Stimulated activated CD4-positive, alpha-beta T cell treated with anti-CD3 and anti-CD28 coated beads, Interleukin-2, amount 100 ng/mL, for 24 hours (primary cell): Measurements from ENCODE around the gene NTRK2.
"Not testable (repeated sequence)": the region's sequence is repeated elsewhere in the genome, so short reads cannot be mapped to it uniquely, and the experiment has no call there.

Experiments used
- DNase-seq, 2 donors: peaks; one replicate each; pipeline ENCODE4 v3.0.0-alpha.2; 2020

Gene NTRK2

GRCh38 chr9:85040821-85041465, 371.4 kb downstream of the NTRK2 start:
- DNase-seq = no peak

- no peak for DNase-seq
Observed at GRCh38 chr9:85041466-85042137, 372.1 kb downstream of the NTRK2 start.

GRCh38 chr9:85042981-85043647, 373.6 kb downstream of the NTRK2 start:
- DNase-seq = no peak

- DNase-seq = no peak
Observed at GRCh38 chr9:85045271-85045670, 375.7 kb downstream of the NTRK2 start.

- no peak for DNase-seq
Observed at GRCh38 chr9:85046475-85046874, 376.9 kb downstream of the NTRK2 start.

GRCh38 chr9:85053206-85053786, 383.8 kb downstream of the NTRK2 start:
- no peak for DNase-seq

GRCh38 chr9:85054017-85054416, 384.5 kb downstream of the NTRK2 start:
- DNase-seq = no peak

- DNase-seq = no peak
Observed at GRCh38 chr9:85055506-85056202, 386.1 kb downstream of the NTRK2 start.

- DNase-seq = no peak
Observed at GRCh38 chr9:85056203-85056572, 386.7 kb downstream of the NTRK2 start.

- DNase-seq = no peak
Observed at GRCh38 chr9:85061969-85062368, 392.4 kb downstream of the NTRK2 start.

GRCh38 chr9:85062385-85063022, 393.0 kb downstream of the NTRK2 start:
- DNase-seq = no peak

- no peak for DNase-seq
Observed at GRCh38 chr9:85064811-85065371, 395.4 kb downstream of the NTRK2 start.

- DNase-seq = no peak
Observed at GRCh38 chr9:85067792-85068191, 398.3 kb downstream of the NTRK2 start.

GRCh38 chr9:85069421-85069820, 399.9 kb downstream of the NTRK2 start:
- not testable (repeated sequence) for DNase-seq
